ENCODE results near the gene SURF6. TPM values are rescaled to one million over a fixed set of nuclear protein-coding genes. Genes with fewer than 3 reads are reported as not detected.

SURF6 gene
- total RNA-seq, 1 donor from 2014 or later, result 15.2 TPM

DNA sequence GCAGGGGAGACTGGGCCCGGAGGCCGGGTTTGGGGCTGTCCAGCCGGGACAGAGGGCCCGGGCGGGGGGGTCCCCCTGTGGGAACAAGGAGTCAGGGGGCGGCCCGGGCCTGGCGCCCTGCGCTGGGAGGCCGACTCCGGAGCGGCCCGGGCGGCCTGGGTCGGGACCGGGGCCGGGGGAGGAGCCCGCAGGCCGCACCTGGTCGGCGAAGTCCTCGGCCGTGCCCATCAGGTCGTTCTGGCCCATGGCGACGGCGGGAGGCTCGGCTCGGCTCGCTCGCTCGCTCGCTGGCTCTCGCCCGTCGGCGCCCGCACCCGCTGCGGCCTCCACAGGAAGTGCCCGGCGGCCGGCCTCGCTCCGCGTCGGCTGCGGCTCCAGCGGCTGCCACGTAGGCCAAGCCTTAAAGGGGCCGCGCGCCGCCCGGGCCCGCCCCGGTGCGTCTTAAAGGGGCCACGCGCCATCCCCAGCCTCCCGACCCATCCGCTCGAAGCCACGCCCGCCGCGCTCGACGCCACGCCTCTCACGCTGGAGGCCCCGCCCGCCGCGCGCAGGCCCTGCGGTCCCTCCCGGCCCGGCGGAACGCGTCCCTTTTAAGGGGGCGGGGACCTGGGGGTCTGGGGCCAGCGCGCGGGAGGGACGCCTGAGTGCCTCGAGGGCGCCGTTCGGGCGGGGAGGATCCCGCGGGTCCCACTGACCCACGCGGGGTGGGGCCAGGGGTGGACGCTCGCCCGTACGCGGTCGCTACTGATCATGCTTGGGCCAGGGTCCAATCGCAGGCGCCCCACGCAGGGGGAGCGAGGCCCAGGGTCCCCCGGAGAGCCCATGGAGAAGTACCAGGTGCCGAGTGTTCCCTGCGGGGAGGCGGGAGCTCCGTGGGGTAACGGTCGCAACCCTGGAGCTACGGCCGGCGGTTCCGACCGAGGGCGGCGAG, 40.0 kb upstream of the SURF6 start, which contains the start of the genes STKLD1 and SURF4:
TSS of gene STKLD1 (plus strand) at position 643 of the 931 bp plus-strand sequence. CDS start at position 751, 108 bp downstream.
TSS of gene SURF4 (minus strand) at position 337 of the 931 bp plus-strand sequence. CDS start at position 246, 91 bp downstream.
- TF ChIP-seq, protein P1, sequence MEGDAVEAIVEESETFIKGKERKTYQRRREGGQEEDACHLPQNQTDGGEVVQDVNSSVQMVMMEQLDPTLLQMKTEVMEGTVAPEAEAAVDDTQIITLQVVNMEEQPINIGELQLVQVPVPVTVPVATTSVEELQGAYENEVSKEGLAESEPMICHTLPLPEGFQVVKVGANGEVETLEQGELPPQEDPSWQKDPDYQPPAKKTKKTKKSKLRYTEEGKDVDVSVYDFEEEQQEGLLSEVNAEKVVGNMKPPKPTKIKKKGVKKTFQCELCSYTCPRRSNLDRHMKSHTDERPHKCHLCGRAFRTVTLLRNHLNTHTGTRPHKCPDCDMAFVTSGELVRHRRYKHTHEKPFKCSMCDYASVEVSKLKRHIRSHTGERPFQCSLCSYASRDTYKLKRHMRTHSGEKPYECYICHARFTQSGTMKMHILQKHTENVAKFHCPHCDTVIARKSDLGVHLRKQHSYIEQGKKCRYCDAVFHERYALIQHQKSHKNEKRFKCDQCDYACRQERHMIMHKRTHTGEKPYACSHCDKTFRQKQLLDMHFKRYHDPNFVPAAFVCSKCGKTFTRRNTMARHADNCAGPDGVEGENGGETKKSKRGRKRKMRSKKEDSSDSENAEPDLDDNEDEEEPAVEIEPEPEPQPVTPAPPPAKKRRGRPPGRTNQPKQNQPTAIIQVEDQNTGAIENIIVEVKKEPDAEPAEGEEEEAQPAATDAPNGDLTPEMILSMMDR (IDR thresholded peaks at IDR 0.05), result no peak
- H3K4me3 ChIP-seq, result peak within 1 kb of the TSS; percentile 96
- H3K27ac ChIP-seq, result peak within 1 kb of the TSS; percentile 99
- H3K9me3 ChIP-seq, result no peaks in the 10 kb centered on the region
- intact Hi-C loops (cut with DNase I), result no loop called here
- H3K27me3 ChIP-seq (ENCODE audit: low read depth), result no peaks in the 10 kb centered on the region
- ATAC-seq (peak; percentile 98), DNase-seq (peak; percentile 98)
- peaks cover 20% of the 10 kb centered on the region for H3K36me3 ChIP-seq
- peaks cover 43% of the 10 kb centered on the region for H3K4me1 ChIP-seq

DNA sequence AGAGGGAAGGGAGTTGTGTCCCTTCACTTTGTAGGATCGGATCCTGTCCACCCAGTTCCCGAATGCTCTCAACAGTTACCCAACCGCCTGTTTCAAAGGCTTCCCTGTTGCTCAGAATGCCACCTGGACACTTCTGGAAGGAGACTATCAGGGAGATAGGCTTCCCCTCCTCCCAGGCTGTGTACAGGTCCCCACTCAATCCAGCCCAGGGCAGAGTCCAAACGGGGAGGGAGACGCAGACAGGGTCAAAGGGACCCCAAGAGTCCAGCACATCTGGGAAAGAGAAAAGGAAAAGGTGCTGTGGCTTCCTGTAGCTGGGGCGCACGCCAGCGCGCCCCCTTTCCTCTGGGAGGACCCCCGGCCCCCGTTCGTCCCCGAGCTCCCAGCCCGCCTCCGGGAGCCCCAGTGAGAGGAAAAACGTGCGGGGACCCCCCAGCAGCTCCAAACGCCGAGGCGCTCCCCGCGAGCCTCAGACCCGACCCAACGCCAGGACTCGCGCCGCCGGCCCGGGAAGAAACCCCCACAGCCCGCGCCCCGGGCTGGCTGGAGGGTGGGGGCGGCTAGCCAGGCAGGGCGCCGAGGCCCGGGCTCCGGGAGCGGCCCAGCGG, 39.2 kb upstream of the SURF6 start:
- intact Hi-C loops (cut with DNase I), result no loop called here

DNA sequence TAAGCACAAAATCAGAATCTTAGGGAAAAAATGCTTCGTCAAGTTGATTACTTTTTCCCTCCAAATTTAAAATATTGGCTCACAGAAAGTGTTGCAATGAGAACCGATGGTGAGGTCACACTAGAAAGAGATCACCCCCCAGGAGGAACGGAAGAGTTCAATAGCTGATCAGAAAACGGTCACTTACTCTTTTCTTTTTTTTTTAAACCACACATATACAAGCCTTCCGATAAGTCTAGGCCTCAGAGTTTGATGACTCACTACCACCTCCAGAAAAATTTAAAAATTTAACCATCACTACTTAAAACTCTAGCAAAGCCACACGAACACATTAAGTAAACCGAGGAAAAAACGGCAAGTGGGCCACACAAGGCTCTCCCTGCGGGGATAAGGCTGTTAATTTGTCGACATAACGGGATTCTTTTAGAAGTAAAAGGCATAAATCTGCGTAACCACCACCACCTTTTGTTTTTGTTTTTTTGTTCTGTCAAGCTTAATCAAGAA, 38.7 kb upstream of the SURF6 start:
- Histone ChIP-seq H3K27ac (peak overlapping the region; percentile 99), H3K36me3 (peaks cover 33% of the 10 kb centered on the region), H3K4me3 (peak overlapping the region; percentile 96), H3K4me1 (peaks cover 56% of the 10 kb centered on the region), H3K9me3 (no peaks in the 10 kb centered on the region), H3K27me3 (ENCODE audit: low read depth) (no peaks in the 10 kb centered on the region)
- ATAC-seq (no peak), DNase-seq (no peak)
- TF ChIP-seq, protein P1 (IDR thresholded peaks at IDR 0.05), result no peak
- intact Hi-C loops (cut with DNase I), result no loop called here

More for the DNA sequence above, 39.2 kb upstream of the SURF6 start:
- H3K36me3 ChIP-seq, result peaks cover 28% of the 10 kb centered on the region
- H3K27me3 ChIP-seq (ENCODE audit: low read depth), result no peaks in the 10 kb centered on the region
- no peaks in the 10 kb centered on the region for H3K9me3 ChIP-seq
- H3K4me3 ChIP-seq, result peak overlapping the region; percentile 96
- ATAC-seq (peak; percentile 13 to 32), DNase-seq (no peak)
- H3K4me1 ChIP-seq, result peaks cover 51% of the 10 kb centered on the region
- H3K27ac ChIP-seq, result peak overlapping the region; percentile 99
- TF ChIP-seq, protein P1 (IDR thresholded peaks at IDR 0.05), result no peak

DNA sequence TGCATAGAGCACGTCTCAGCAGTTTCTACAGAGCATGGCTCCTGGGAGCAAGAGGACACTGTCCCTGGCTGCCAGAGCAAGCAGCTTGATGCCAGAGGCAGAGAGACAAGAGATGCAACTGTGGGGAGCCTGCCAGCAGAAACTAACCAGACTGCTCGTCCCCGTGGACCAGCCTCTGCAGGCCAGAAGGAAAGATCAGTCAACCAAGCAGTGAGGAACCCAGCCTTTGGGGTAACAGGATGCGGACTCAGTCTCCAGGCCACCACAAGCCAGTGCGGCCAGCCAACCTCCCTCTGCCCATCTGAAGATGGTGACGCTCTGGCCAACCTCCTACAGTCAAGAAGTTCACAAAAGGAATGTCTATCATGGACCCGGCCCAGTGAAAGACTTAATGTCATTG, 36.2 kb upstream of the SURF6 start:
- ATAC-seq (no peak), DNase-seq (no peak)
- Histone ChIP-seq H3K9me3 (no peaks in the 10 kb centered on the region), H3K27me3 (ENCODE audit: low read depth) (no peaks in the 10 kb centered on the region), H3K36me3 (peaks cover 56% of the 10 kb centered on the region), H3K4me3 (no peak overlapping the region), H3K4me1 (peaks cover 80% of the 10 kb centered on the region), H3K27ac (no peak overlapping the region)
- TF ChIP-seq, protein P1 (IDR thresholded peaks at IDR 0.05), result no peak
- intact Hi-C loops (cut with DNase I), result no loop called here

DNA sequence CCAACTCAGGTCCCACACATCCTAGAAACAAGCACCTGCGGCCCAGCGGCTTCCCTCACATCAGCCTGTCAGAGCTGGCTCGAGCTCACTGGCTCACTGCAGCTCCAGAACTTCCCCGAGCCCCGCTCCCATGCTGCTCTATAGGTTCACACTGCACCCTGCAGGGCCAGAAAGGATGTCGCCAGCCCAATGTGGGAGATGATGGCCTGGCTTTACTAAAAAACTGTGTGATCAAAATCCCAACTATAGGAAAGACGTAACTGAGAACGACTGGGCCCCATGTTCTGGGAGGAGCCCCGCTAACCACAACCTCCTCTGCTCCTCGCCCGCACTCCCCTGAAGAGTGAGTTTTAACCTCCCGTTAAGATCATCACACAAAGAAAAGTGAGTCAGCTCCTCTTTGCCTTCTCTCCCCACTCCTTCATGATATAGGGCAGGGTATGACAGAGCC, 35.3 kb upstream of the SURF6 start:
- ATAC-seq (no peak), DNase-seq (peak; percentile 43)
- H3K4me3 ChIP-seq, result peak overlapping the region; percentile 14
- H3K27me3 ChIP-seq (ENCODE audit: low read depth), result no peaks in the 10 kb centered on the region
- peaks cover 64% of the 10 kb centered on the region for H3K36me3 ChIP-seq
- intact Hi-C loops (cut with DNase I), result no loop called here
- TF ChIP-seq, protein P1 (IDR thresholded peaks at IDR 0.05), result no peak
- peaks cover 75% of the 10 kb centered on the region for H3K4me1 ChIP-seq
- H3K27ac ChIP-seq, result peak overlapping the region; percentile 26
- H3K9me3 ChIP-seq, result no peaks in the 10 kb centered on the region

All from lower lobe of right lung (tissue), 2 donors.